ENCODE results near the gene ADSS1. TPM values are rescaled to one million over a fixed set of nuclear protein-coding genes. Genes with fewer than 3 reads are reported as not detected.
"Not testable (repeated sequence)": the region's sequence is repeated elsewhere in the genome, so short reads cannot be mapped to it uniquely, and the experiment has no call there.

ADSS1 gene
- total RNA-seq, 1 donor from 2014 or later: 20.7 TPM

GRCh38 chr14:104715871-104716270 lies 8.2 kb upstream of the ADSS1 start:
- no peak for DNase-seq (ENCODE audit: low spot score)

DNA sequence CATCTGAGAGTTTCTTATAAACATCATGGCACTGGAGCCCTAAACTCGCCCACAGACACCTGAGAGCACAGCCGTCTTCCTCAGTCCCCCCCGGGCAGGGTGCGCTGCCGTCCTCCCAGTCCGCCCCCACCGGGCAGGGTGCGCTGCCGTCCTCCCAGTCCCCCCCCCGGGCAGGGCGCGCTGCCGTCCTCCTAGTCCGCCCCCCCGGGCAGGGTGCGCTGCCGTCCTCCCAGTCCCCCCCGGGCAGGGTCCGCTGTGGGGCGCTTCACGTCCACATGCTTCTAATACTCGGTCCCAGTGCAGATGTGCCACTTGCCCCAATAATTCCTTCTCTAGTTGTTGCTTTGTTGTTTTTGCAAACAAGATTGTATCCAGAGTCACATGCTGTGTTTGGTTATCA lies 6.9 kb upstream of the ADSS1 start:
- no peak for DNase-seq (ENCODE audit: low spot score)

DNA sequence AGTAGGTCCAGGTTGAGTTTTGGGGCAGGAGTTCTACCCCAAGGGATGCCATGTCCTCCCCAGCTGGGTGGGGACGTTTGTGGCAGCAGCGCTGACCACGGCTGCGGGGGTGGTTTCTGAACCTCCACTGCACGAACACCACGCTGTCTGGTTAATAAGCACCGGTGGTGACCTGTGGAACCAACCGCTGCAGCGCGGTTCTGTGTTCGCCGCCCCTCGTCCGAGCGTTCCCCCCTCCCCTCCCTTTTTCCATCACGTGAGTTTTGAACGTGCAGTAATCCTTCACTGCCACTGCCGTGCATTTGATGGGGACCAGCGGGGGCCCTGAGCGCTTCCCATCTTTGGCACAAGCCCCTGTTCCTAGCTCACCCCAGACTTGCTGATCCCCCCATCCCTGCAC lies 6.4 kb upstream of the ADSS1 start:
- DNase-seq (ENCODE audit: low spot score): no peak

DNA sequence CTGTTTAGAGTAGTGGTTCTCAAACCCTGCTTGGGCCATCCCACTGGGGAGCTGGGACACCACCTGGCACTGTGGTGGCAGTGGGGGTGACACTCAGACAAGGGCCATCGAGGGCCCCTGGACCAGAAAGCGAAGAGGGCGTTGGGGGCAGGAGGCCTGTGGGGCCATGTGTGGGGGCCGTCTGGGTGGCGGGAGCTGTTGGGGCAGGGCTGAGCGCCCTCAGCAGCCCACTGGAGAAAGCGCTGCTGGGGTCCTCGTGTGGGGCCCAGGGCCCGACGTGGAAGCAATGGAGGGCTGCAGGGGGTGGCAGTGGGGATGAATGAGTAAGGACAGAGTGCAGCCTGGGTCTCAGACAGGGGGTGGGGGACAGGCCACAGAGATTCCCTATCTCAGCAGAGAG lies 5.9 kb upstream of the ADSS1 start:
- no peak for DNase-seq (ENCODE audit: low spot score)

GRCh38 chr14:104718871-104719270 lies 5.2 kb upstream of the ADSS1 start:
- DNase-seq (ENCODE audit: low spot score): no peak

DNA sequence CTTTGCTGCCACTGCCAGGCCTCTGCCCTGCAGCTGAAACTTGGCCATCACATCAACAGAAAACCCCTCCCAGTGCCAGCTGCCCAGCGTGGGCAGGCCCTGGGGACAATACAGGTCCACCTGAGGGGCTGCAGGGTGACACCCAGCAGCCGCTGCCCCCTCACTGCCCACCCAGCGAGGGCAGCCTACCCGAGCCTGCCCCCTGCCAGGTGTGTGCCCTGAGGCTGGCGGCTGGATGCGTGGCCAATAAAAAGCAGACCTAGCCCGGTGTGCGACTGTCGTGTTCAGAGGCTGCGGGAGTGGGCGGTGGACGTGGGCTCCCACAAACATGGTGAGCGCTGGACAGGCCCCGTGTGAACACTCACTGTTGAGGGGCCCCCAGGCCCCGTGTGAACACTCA lies 4.7 kb upstream of the ADSS1 start:
- no peak for DNase-seq (ENCODE audit: low spot score)

GRCh38 chr14:104721505-104722431 lies 2.3 kb upstream of the ADSS1 start:
- DNase-seq (ENCODE audit: low spot score): peak; percentile 23

DNA sequence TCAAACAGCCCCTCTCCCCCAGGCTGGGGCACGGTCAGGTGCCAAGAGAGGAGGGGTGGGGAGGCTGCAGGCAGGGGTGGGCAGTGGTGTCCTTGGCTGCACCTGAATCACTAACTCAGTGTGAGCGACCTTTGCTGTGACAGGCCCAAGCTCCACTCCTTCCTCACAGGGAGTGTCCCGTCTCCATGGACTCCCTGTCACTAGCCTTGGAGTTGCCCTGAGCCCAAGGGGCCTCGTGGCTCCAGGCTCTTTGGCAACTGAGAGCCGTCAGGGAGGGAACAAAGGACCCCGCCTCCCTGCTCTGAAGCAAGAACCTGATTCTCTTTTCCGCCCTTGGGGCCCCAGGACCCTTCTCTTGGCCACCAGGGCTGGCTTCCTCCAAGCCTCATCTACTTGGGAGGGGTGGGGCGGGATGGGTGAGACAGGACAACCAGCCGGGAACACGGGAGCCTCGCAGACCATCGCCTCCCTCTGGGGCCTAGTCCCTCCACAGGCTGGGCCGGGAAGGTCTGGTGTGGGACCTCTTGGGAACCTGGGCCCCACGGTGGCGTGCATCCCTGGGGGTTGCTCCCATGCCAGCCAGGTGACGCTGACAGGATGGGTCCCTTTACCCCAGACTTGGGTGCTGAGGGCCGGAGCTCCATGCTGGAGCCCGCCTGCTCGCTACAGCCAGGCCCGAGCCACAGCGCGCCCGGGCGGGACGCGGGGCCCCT lies 935 bp upstream of the ADSS1 start:
- no peak for DNase-seq (ENCODE audit: low spot score)

- no peak for DNase-seq (ENCODE audit: low spot score)
Measured at GRCh38 chr14:104724407-104724980, 465 bp downstream of the ADSS1 start.

DNA sequence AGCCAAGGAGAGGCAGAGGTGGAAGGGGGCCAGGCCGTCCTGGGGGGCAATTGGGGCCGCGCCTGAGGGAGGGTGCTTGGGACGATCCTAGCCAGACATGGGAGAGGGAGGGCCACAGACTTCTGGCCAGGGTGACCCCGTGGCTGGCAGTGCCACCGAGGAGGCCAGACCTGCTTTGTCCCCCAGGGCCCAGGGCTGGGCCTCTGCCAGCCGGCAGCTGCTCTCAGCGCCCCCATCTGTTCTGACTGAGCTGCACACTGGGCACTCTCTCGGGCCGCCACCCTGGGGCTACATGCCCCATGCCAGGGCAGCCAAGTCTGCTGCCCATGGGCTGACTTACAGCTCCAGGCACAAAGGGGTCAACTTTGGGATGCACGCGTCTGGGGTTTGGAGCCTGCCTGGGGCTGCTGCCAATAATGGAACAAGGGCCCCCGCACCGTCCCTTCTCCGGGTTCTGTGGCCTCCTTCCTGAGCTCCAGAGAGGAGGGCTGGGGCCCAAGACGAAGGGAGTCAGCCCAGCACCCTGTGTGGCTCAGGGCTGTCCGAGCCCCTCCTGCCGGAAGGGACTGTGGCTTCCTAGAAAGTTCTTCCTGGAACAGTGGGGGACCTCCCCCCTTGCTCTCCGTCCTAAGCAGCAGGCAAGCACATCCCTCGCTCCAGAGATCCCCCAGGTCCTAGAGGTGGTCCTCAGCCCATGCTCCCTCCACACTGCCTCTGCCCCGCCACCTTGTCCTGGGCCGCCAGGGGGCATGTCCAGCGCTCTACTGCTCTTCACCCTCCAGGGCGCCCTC lies 1.1 kb downstream of the ADSS1 start:
- DNase-seq (ENCODE audit: low spot score): peak; percentile 83

GRCh38 chr14:104725772-104726548 lies 1.9 kb downstream of the ADSS1 start:
- no peak for DNase-seq (ENCODE audit: low spot score)

GRCh38 chr14:104726600-104727451 lies 2.8 kb downstream of the ADSS1 start:
- DNase-seq (ENCODE audit: low spot score): no peak

- DNase-seq (ENCODE audit: low spot score): no peak
Measured at GRCh38 chr14:104728631-104729030, 4.6 kb downstream of the ADSS1 start.

DNA sequence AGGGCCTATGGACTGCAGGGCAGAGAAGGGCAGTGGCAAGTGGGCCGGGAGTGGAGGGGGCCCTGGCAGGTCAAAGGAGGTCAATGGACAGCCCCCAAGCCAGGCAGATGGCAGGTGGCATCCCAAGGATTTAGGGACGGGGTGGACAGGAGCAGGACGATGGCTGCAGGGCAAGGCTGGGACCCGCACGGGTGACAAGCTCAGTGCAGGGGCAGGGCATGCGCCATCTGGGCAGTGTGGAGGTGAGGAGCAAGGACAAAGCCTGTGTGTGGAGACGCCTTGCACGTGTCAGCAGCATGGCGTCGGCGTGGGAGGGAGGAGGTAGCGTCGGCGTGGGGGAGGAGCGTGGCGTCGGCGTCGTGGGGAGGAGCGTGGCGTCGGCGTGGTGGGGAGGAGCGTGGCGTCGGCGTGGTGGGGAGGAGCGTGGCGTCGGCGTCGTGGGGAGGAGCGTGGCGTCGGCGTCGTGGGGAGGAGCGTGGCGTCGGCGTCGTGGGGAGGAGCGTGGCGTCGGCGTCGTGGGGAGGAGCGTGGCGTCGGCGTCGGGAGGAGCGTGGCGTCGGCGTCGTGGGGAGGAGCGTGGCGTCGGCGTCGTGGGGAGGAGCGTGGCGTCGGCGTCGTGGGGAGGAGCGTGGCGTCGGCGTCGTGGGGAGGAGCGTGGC lies 5.3 kb downstream of the ADSS1 start:
- DNase-seq (ENCODE audit: low spot score): not testable (repeated sequence)

GRCh38 chr14:104729835-104730181 lies 5.8 kb downstream of the ADSS1 start:
- DNase-seq (ENCODE audit: low spot score): no peak

DNA sequence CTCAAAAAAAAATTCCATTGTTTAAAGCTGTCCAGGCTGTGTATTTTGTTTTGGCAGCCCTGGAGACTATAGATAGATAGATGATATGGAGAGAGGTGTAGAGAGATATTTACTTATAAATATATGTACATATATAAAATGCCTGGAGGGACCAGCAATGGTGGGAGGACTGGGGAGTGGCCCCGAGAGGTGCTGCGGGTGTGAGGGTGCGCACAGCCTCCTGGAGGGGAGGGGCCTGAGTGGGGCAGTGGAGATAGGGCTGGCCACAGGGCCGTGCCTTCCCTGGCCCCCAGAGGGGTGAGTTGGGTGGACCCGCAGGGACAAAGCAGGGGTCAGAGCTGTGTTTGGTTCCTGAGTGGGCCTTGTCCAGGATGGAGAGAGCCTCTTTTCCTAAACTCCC lies 6.5 kb downstream of the ADSS1 start:
- DNase-seq (ENCODE audit: low spot score): no peak

- DNase-seq (ENCODE audit: low spot score): no peak
Measured at GRCh38 chr14:104731320-104732294, 7.6 kb downstream of the ADSS1 start.

GRCh38 chr14:104732355-104732804 lies 8.4 kb downstream of the ADSS1 start:
- DNase-seq (ENCODE audit: low spot score): no peak

Data from umbilical cord (tissue), 2 donors.